ENCODE data around the gene MVP.
A peak's percentile ranks its signal among the peaks of the same experiment; 100 is the strongest.
"Not testable (repeated sequence)": the region's sequence is repeated elsewhere in the genome, so short reads cannot be mapped to it uniquely, and the experiment has no call there.

Gene MVP

DNA sequence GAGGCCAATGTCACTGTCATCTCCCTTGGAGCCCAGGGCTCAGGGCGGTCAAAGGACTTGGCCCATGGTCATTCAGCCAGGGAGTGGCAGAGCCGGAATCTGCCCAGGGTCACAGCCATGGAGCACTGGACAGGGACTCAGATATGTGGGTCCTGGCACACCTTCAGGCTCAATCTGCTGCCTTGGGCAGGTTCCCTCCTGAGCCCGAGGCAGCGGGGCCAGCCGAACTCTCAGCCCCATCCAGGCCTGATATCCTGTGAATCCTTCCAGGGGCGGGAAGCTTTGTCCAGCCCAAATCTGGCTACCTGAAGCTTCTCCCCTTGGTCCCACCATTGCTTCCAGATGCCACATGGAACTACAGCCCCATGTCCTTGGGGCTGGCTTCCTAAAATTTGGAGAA, 54.9 kb downstream of the MVP start:
- no peak for DNase-seq (ENCODE audit: low read depth)

DNA sequence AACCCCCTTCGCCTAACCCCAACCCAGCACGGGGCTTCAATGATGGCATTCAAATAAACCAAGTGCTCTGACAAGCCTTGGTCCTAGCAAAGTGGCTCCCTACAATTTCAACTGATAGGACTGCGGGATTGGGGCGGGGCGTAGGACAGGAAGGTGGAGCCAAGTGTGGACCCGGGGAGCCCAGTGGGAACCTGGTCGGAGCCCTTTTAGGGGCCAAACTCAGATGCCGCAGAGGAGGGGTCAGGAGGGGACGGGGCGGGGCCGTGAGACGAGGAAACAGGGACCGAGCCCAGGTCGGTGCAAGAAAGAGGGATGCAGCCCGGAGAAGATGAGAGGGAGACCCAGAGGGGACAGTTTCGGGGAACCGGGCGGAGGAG, 55.9 kb downstream of the MVP start:
- no peak for DNase-seq (ENCODE audit: low read depth)

DNA sequence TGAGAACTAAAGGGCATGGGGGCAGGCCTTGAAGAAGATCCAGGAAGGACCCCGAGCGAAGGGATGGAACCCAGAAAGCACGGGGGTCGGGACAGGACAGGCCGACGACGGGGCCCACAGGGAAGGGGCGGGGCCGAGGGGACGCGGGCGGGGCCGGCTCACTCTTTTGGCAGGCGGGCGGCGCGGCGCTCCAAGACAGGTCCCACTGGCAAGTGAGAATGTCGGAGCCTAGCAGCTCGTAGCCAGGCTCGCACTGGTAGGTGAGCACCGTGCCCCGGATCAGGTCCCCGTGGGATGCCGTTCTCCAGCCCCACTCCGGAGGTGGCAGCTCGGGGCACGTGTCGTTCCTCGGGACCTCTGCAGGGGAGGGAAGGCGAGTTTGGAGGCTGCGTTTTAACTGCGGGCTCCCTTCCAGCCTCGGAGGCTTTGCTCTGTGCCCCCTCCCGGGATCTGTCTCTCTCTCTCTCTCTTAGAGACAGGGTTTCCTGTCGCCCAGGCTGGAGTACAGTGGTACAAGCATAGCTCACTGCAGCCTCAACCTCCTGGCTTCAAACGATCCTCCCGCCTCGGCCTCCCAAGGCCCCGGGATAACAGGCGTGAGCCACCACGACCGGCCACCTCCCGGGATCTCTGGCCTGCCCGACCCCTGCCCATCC, 56.5 kb downstream of the MVP start:
- peak; percentile 24 for DNase-seq (ENCODE audit: low read depth)

DNA sequence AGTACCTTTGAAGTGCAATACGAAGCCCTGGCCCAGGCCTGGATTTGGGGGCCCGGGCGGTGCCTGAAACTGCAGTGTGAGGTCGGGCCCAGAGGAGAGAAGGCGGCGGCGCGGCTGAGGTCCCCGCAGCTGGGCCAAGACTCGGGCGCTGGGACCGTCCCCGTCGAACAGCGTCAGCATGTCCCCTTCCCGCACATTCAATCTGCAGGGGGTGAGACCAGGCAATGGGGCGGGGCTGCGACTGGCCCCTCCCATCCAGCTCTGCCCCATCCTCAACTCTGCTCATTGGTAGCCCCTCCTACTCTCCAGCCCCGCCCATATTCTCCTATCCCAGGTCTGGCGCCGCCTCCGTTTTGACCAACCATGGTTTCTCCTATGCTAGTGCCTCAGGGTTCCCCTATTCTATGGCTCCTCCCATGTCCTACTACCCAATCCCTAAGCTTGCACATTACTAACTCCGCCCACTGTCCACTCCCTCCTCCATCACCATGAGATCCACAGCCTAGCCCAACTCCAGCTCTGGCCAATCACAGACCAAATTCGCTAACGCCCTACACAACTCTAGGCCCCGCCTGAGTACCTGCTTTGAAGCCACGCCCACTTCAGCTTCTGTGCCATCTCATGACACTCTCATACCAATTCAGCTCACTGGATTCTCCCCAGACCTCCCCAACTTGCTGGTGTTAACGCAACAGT, 57.2 kb downstream of the MVP start:
- peak; percentile 15 for DNase-seq (ENCODE audit: low read depth)

DNA sequence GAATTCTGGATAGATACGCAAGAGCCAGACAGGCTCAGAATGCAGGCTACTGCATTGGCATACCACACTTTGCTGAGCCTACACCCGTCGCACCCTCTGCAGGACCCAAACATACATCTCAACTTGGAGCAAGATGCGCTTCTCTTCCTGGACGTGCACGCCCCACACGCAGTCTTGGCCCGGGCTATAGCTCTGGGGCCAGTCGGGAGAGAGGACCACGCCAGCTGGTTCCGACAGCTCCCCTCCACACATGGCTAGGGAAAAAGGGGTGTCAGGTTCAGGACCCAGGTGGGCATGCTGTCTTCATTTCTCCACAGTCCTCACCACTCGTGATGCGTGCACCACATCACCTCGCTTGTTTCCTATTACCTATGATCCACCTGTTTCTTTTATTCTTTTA, 57.9 kb downstream of the MVP start:
- no peak for DNase-seq (ENCODE audit: low read depth)

DNA sequence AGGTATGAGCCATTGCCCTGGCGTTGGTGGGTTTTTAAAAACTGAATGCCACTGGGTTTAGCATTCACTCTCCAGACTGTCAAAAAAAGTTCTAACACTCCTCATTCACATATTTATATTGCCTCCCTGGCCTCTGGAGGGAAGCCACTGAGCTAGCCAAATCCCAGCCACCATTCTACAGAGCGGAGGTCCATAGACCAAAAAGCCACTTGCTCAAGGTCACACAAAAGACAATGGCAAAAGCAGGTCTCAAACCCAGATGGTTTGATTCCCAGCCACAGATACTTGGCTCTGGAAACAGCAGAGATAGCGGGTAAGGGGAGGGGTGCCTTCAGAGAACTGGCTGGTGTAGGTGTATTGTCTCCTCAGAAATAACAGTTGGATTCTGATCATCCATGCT, 60.8 kb downstream of the MVP start:
- no peak for DNase-seq (ENCODE audit: low read depth)

DNA sequence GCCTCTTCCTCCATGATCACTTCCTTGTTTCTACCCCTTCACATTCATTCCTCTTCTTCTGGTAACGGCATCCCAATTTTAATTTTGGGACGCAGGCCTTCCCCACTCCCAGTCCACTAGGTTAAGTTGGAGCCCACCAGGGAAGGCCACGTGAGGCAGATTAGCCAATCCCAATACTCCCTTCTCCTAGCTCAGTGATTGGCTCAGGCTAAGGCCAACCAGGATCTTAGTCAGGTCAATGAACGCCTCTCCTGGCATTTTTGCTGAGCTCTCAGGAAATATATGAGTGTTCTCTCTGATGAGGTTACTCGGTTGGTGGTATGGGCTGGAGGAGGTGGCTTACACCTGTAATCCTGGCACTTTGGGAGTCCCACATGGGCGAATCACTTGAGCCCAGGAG, 63.7 kb downstream of the MVP start:
- DNase-seq (ENCODE audit: low read depth) = no peak

DNA sequence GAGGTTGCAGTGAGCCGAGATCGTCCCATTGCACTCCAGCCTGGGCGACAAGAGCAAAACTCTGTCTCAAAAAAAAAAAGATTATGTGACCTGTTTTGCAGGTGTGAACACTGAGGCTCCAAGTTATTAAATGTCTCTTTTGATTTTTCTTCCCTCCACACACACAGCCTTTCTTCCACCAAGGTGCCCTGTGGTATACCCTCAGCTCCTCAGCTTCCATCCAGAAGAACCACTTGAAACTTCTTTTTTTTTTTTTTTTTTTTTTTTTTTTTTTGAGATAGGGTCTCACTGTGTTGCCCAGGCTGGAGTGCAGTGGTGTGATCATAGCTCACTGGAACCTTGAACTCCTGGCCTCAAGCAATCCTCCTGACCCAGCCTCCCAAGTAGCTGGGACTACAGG, 69.1 kb downstream of the MVP start:
- not testable (repeated sequence) for DNase-seq (ENCODE audit: low read depth)

DNA sequence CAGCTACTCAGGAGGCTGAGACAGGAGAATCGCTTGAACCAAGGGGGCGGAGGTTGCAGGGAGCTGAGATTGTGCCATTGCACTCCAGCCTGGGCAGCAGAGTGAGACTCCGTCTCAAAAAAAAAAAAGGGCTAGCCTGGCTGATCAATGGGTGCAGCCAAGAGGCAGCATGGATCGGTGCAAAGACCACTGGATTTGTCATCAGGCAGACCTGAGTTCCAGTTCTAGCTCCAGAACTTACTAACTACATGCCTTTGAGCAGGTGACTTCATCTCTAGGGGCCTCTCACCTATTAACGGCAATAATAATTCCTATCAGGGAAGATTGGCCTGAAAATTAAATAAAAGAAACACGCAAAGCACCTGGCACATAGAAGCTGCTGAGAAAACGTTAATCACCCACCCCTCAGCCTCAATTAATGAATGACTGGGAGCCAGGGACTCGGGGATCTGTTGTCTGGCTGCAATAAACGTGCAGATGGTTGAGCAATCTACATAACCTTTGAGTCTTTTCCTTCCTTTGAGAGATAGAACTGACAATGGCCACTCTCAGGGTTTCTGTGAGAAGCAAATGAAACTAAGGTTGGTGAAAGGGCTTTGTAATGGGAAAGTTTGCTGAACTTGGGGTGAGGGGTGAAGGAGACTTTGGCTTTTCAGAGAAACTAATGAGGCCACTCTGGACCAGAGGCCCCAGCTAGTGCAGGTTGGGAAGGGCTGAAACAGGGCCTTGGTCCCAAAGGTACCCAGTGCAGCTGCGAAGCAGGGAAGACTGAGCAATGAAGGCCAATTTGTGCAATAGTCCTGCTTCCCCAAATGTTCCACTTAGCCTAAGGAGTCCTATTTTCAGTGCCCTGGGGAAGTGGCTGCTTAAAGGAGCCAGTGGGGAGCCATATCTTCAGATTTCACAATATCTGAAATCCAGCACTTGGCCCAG, 71.5 kb downstream of the MVP start:
- no peak for DNase-seq (ENCODE audit: low read depth)

DNA sequence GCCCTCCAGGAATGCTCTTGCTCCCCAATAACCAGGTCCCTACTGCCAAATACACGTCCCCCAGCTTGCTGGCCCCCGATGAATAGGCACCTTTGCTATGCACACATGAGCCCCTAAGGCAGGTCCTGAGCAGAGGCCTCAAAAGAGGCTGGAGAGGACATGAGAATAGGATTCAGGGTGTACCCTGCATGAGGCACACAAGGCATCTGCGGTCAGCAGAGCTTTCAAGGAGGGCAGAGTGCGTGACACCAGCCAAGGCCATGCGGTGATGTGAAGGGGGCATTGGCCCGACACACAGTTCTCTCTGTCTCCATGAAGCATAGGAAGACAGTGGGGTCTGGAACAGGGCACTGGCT, 72.2 kb downstream of the MVP start:
- no peak for DNase-seq (ENCODE audit: low read depth)

DNA sequence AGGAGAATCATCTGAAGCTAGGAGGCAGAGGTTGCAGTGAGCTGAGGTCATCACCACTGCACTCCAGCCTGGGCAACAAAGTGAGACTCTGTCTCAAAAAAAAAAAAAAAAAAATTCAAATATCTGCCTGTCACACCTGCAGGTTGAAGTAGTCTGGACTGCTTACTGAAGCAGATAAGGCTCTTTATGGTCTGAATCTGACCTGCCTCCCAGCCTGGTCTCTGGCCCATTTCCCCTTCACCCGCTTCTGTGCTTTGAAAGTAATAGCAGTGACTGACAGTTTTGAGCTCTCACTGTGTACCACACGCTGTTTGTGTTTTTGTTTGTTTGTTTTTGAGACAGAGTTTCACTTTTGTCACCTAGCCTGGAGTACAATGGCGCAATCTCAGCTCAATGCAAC, 73.3 kb downstream of the MVP start:
- no peak for DNase-seq (ENCODE audit: low read depth)

DNA sequence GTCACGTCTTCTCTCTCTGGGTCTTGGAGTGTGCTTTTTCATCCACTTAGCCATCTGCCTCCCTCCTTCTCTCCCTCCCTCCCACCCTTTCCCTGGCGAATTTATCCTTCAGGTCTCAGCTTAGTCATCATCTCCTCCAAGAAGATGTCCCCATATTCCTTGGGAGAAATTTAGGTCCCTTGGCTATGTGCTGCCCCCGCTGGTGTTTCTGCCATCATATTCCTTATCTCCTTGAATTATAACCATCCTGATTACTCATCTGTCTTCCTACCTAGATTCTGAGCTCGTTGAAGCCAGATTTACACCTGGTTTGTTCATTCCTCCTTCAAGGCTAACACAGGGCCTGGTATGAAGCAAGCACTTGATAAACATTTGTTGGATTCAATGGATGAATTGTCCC, 74.1 kb downstream of the MVP start:
- DNase-seq (ENCODE audit: low read depth) = no peak

DNA sequence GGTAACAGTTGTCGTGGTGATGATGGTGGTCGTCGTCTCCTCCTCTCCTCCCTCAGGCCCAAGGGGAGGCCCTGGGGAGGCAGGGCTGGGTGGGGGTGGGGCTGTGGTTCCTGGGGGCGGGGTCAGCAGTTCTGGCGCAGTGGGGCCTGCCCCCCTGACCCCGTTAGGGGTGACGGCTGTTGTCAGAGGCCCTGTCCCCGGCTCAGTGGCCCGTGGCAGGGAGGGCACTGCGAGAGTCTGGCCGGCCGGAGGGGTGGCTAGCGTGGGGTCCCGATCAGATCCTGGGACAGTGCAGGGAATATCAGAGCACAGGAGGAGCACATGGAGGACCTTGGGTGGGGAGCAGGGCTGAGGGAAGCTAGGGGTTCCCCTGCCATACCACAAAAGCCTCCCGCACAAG, 76.6 kb downstream of the MVP start:
- DNase-seq (ENCODE audit: low read depth) = no peak

DNA sequence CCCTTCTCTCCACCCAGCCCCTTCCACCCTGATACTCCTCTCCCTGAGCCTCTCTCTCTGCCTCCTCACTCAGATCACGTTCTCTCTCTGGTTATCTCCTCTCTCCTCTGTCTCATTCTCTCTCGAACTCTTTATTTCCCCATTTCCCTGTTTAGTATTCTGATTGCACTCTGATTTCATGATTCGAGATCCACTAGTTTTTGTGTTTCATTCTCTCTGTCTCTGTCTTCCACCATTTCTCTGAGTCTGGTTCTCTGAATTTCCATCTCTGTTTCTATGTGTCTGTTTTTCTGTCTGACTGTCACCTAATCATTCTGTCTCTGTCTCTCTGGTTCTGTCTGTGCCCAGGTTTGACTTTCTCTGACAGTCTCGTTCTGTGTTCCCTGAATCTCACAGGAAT, 77.1 kb downstream of the MVP start:
- DNase-seq (ENCODE audit: low read depth) = no peak
